Measurements from ENCODE around the gene PHF2. TPM values are rescaled to one million over a fixed set of nuclear protein-coding genes. Genes with fewer than 3 reads are reported as not detected.
A peak's percentile ranks its signal among the peaks of the same experiment; 100 is the strongest.

Gene PHF2
- total RNA-seq, 1 experiment from 2014 or later = 17.4 TPM

DNA sequence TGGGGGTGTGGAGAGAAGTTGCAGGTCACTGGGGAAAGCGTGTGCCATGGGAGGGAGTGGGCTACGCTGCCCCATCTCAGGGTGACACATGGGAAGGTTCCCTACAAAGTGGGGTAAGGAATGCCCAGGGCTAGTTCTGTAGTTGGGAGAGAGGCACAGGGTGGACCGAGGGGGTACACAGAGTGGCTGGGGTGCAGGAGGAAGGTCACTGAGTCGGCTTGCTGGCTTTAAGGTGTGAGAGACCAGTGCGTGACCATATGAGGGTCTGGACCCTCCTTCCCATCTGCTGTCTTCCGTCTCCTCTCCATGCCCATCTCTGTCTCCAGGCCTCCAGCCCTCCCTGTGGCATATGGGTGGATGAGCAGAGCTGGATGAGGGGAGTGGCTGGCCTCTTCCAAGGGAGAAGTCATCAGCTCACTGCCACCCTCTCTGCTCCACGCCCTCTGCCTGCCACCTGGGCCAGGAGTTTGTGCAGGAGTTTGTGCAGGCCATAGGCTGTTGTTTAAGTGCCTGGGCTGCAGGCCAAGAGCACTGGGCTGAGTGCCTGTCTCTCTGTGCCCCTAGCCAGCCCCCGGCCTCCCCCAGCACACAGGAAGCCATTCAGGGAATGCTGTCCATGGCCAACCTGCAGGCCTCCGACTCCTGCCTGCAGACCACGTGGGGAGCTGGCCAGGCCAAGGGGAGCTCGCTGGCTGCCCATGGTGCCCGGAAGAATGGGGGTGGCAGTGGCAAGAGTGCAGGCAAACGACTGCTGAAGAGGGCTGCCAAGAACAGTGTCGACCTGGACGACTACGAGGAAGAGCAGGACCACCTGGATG, 96.8 kb downstream of the PHF2 start:
- Histone ChIP-seq H3K9ac (ENCODE audit: extremely low read depth, insufficient read length, low read length) (no peak overlapping the region), H2AK5ac (ENCODE audit: insufficient read length, low read length) (no peak overlapping the region), H2BK5ac (ENCODE audit: insufficient read length, low read length) (no peak overlapping the region), H3K14ac (ENCODE audit: insufficient read depth, low read length) (no peak overlapping the region), H4K5ac (ENCODE audit: insufficient read length, low read depth, low read length) (no peak overlapping the region), H3K79me1 (ENCODE audit: insufficient read depth, low read depth, low read length, poor library complexity, severe bottlenecking) (no peaks in the 10 kb centered on the region), H2BK12ac (ENCODE audit: insufficient read length, low read depth, low read length) (no peak overlapping the region), H3K79me2 (ENCODE audit: insufficient read depth, low read length) (no peaks in the 10 kb centered on the region), H3K4ac (ENCODE audit: low read depth, low read length) (no peak overlapping the region), H3K18ac (ENCODE audit: insufficient read length, low read depth, low read length) (no peak overlapping the region), H2BK120ac (ENCODE audit: low read depth, low read length, poor library complexity, severe bottlenecking) (no peak overlapping the region), H3K56ac (ENCODE audit: insufficient read length, low read depth, low read length) (no peak overlapping the region), H2BK15ac (ENCODE audit: low read depth, low read length) (no peak overlapping the region), H3K4me1 (ENCODE audit: insufficient read depth, low read length) (no peaks in the 10 kb centered on the region), H3T11ph (ENCODE audit: low read length) (no peak overlapping the region), H4K91ac (ENCODE audit: insufficient read length, low read depth, low read length) (no peak overlapping the region), H2BK20ac (ENCODE audit: low read depth, low read length, poor library complexity, severe bottlenecking) (no peak overlapping the region), H3K23me2 (ENCODE audit: insufficient read length, low read depth, low read length, poor library complexity, severe bottlenecking) (peaks cover 2% of the 10 kb centered on the region), H3K23ac (ENCODE audit: insufficient read length, low read depth, low read length) (no peak overlapping the region), H3K4me2 (ENCODE audit: insufficient read depth, insufficient read length, low read length) (no peak overlapping the region), H3K27ac (ENCODE audit: insufficient read length, low read depth, low read length) (no peak overlapping the region), H4K20me1 (ENCODE audit: control insufficient read depth, insufficient read depth, insufficient read length) (no peaks in the 10 kb centered on the region), H4K8ac (replicated peaks; ENCODE audit: insufficient read length, low read depth, low read length) (no peak overlapping the region), H3K9me3 (ENCODE audit: control insufficient read depth, low read depth, low read length) (no peaks in the 10 kb centered on the region), H2AFZ (ENCODE audit: low read length) (no peak overlapping the region), H3K27me3 (ENCODE audit: insufficient read depth, low read length) (no peaks in the 10 kb centered on the region)
- H3K4me1 Mint-ChIP-seq = peaks cover 0 to 7% of the 10 kb centered on the region in 2 experiments; a peak in 1 of 4 replicates
- no peak overlapping the region for H3K4me3 Mint-ChIP-seq
- H3K36me3 Mint-ChIP-seq (ENCODE audit: insufficient read depth in 1 of 3, low read depth in 3 of 3) = peaks cover 1 to 27% (median 13%) of the 10 kb centered on the region in 3 experiments; a peak in 5 of 7 replicates
- TF ChIP-seq, protein P1, sequence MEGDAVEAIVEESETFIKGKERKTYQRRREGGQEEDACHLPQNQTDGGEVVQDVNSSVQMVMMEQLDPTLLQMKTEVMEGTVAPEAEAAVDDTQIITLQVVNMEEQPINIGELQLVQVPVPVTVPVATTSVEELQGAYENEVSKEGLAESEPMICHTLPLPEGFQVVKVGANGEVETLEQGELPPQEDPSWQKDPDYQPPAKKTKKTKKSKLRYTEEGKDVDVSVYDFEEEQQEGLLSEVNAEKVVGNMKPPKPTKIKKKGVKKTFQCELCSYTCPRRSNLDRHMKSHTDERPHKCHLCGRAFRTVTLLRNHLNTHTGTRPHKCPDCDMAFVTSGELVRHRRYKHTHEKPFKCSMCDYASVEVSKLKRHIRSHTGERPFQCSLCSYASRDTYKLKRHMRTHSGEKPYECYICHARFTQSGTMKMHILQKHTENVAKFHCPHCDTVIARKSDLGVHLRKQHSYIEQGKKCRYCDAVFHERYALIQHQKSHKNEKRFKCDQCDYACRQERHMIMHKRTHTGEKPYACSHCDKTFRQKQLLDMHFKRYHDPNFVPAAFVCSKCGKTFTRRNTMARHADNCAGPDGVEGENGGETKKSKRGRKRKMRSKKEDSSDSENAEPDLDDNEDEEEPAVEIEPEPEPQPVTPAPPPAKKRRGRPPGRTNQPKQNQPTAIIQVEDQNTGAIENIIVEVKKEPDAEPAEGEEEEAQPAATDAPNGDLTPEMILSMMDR (conservative IDR thresholded peaks at IDR 0.05) = no peak
- no CpG with 5 or more reads among the region's 16 CpGs for WGBS (ENCODE audit: extremely low coverage, insufficient read length, low lambda C conversion rate)
- H3K9me3 Mint-ChIP-seq = peaks cover 0 to 7% of the 10 kb centered on the region in 2 experiments; a peak in 2 of 5 replicates
- peak; percentile 18 for DNase-seq
- no peak overlapping the region; a peak in 1 of 7 replicates for H3K27ac Mint-ChIP-seq
- no peaks in the 10 kb centered on the region; the same call in 1 of the 2 replicates for H3K27me3 Mint-ChIP-seq (ENCODE audit: low read depth)

Data from H9 (cell line).